Caco-2 (cell line): Measurements from ENCODE around the gene SH3D19. TPM values are rescaled to one million over a fixed set of nuclear protein-coding genes. Genes with fewer than 3 reads are reported as not detected.

Experiments
- BruUV-seq: library from RNA; stranded (reverse); fragments of 400-500 nt; replicated peaks from 2 replicates; lab custom pipeline; 2021; lab: Mats Ljungman, UMichigan
- CTCF ChIA-PET: fragments of 300-600 bp; sonication (Branson Sonifier 250); formaldehyde crosslinking; loops from one replicate; lab custom pipeline; 2022; ENCODE audit warnings: antibody characterized with exemption; lab: Charles Lee
- POLR2A ChIA-PET: fragments of 300-600 bp; sonication (Branson Sonifier 250); formaldehyde crosslinking; loops from one replicate; lab custom pipeline; 2022; ENCODE audit warnings: antibody characterized with exemption; lab: Charles Lee
- DNase-seq, 2 experiments: peaks; one replicate each; pipeline versions ENCODE4 v3.0.0 to v3.0.0-alpha.2; 2020 to 2022
- H3K27me3 ChIP-seq: replicated peaks from 2 replicates; pipeline ENCODE4 v1.6.0; 2011; ENCODE audit warnings: low read length; ENCODE audit not compliant: control insufficient read depth, insufficient read depth
- H3K36me3 ChIP-seq: 2 replicates; pipeline ENCODE4 v1.5.1; 2011; ENCODE audit warnings: low read length; ENCODE audit not compliant: control insufficient read depth, insufficient read depth
- H3K4me1 ChIP-seq: fragments of 250-450 bp; sonication (Bioruptor Pico); 2 replicates; pipeline ENCODE4 v1.5.1; 2020; ENCODE audit warnings: mild to moderate bottlenecking
- H3K4me3 ChIP-seq: 2 replicates; pipeline ENCODE4 v1.5.1; 2011; ENCODE audit warnings: low read depth, mild to moderate bottlenecking, control low read depth, low read length
- H3K9me3 ChIP-seq: fragments of 250-450 bp; sonication (Bioruptor Pico); 2 replicates; pipeline ENCODE4 v1.5.1; 2020; ENCODE audit warnings: mild to moderate bottlenecking, moderate library complexity
- H3K27ac Mint-ChIP-seq: one replicate; pipeline ENCODE4 v1.8.0; 2022; ENCODE audit warnings: mixed read lengths; ENCODE audit not compliant: unreplicated experiment
- H3K27me3 Mint-ChIP-seq: one replicate; pipeline ENCODE4 v1.8.0; 2022; ENCODE audit warnings: mixed read lengths; ENCODE audit not compliant: insufficient read depth, unreplicated experiment
- H3K36me3 Mint-ChIP-seq: one replicate; pipeline ENCODE4 v1.8.0; 2022; ENCODE audit warnings: mild to moderate bottlenecking, mixed read lengths; ENCODE audit not compliant: insufficient read depth, unreplicated experiment
- H3K4me1 Mint-ChIP-seq: one replicate; pipeline ENCODE4 v1.8.0; 2022; ENCODE audit warnings: low read depth, mixed read lengths; ENCODE audit not compliant: unreplicated experiment
- H3K4me3 Mint-ChIP-seq: one replicate; pipeline ENCODE4 v1.8.0; 2022; ENCODE audit warnings: mild to moderate bottlenecking, moderate library complexity, mixed read lengths; ENCODE audit not compliant: unreplicated experiment
- H3K9me3 Mint-ChIP-seq: one replicate; pipeline ENCODE4 v1.8.0; 2022; ENCODE audit warnings: mixed read lengths; ENCODE audit not compliant: unreplicated experiment
- intact Hi-C: fragments of 100-400 bp; cut with micrococcal nuclease; formaldehyde crosslinking; loops from one replicate; pipeline ENCODE4 v1.10.0; 2022; ENCODE audit not compliant: unreplicated experiment
- total RNA-seq: library from RNA; stranded (reverse); gene quantifications from 2 replicates; pipeline ENCODE4 v1.2.3, GENCODE V29; 2022
- TF ChIP-seq, protein P1 (sequence below), 2 experiments: fragments of 200-600 bp in 1 of 2; IDR thresholded peaks; 1 replicate in 1 of 2; 2 replicates in 1 of 2; pipeline versions ENCODE4 v1.5.1 to v1.8.0; 2011 to 2022; ENCODE audit warnings: antibody characterized with exemption in 1 of 2, control low read depth in 1 of 2, inconsistent platforms in 1 of 2, low read depth in 1 of 2, low read length in 1 of 2, mild to moderate bottlenecking in 1 of 2, moderate library complexity in 1 of 2; ENCODE audit not compliant: insufficient read depth in 1 of 2, severe bottlenecking in 1 of 2, unreplicated experiment in 1 of 2

The SH3D19 gene
- total RNA-seq, 1 experiment from 2014 or later: 57.8 TPM

DNA sequence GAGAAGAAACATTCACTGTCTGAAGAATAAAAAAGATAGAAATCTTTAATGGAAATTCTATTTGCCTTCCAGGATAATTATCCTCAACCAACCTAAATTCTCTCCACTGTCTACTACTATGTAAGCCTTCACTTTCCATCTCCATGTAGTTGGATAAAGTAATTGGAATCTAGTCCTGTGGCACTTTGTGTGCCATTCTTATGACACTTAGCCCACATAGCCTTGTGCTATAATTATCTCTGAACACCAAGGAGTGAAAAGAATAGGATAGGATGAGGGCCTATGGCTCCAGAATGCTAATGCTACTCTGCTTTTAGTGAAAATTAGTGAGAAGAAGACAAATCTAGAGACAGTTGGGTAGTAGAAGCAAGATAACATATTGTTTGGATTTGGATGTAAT is 28.2 kb downstream of the SH3D19 start:
- DNase-seq: no peak
- no TSS peak for BruUV-seq
- H3K27me3 ChIP-seq: no peaks in the 10 kb centered on the region
- no peaks in the 10 kb centered on the region for H3K9me3 ChIP-seq
- no peak overlapping the region for H3K27ac Mint-ChIP-seq
- H3K36me3 ChIP-seq: no peaks in the 10 kb centered on the region
- no peak overlapping the region for H3K4me3 Mint-ChIP-seq
- peaks cover 29% of the 10 kb centered on the region for H3K4me1 Mint-ChIP-seq
- TF ChIP-seq, protein P1, sequence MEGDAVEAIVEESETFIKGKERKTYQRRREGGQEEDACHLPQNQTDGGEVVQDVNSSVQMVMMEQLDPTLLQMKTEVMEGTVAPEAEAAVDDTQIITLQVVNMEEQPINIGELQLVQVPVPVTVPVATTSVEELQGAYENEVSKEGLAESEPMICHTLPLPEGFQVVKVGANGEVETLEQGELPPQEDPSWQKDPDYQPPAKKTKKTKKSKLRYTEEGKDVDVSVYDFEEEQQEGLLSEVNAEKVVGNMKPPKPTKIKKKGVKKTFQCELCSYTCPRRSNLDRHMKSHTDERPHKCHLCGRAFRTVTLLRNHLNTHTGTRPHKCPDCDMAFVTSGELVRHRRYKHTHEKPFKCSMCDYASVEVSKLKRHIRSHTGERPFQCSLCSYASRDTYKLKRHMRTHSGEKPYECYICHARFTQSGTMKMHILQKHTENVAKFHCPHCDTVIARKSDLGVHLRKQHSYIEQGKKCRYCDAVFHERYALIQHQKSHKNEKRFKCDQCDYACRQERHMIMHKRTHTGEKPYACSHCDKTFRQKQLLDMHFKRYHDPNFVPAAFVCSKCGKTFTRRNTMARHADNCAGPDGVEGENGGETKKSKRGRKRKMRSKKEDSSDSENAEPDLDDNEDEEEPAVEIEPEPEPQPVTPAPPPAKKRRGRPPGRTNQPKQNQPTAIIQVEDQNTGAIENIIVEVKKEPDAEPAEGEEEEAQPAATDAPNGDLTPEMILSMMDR (IDR thresholded peaks at IDR 0.05; ENCODE audit: insufficient read depth in 1 of 2, low read depth in 1 of 2, low read length in 1 of 2, severe bottlenecking in 1 of 2, unreplicated experiment in 1 of 2): no peak
- H3K4me3 ChIP-seq: no peak overlapping the region
- POLR2A ChIA-PET: no interaction called here
- H3K36me3 Mint-ChIP-seq: peaks cover 20% of the 10 kb centered on the region
- intact Hi-C loops: no loop called here
- no peaks in the 10 kb centered on the region for H3K27me3 Mint-ChIP-seq
- H3K9me3 Mint-ChIP-seq: no peaks in the 10 kb centered on the region
- CTCF ChIA-PET: no interaction called here
- H3K4me1 ChIP-seq: peaks cover 8% of the 10 kb centered on the region; the same call in 1 of the 2 replicates

DNA sequence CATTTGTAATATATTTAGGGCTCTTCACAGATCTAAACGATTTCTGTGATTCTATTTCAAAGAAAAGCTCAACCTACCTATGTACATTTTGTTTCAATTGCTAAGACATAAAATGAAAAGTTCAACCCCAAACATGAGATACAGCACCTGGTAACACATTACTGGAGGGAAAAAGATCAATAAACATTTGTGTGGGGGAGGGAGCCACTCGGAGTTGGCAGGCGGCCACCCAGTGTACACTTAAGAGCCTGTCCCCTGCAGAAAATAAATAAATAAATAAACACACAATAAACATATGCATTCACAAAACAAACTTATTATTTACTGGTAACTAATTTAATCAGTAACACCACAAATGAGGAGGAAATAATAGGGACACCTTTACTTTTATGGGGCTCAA is 29.2 kb downstream of the SH3D19 start:
- Histone ChIP-seq H3K4me1 (peaks cover 8% of the 10 kb centered on the region; the same call in 1 of the 2 replicates), H3K36me3 (no peaks in the 10 kb centered on the region), H3K9me3 (no peaks in the 10 kb centered on the region), H3K27me3 (no peaks in the 10 kb centered on the region), H3K4me3 (no peak overlapping the region)
- Mint-ChIP-seq H3K9me3 (peaks cover 2% of the 10 kb centered on the region), H3K36me3 (peaks cover 15% of the 10 kb centered on the region), H3K27ac (no peak overlapping the region), H3K27me3 (no peaks in the 10 kb centered on the region), H3K4me3 (no peak overlapping the region), H3K4me1 (peaks cover 29% of the 10 kb centered on the region)
- CTCF ChIA-PET: no interaction called here
- POLR2A ChIA-PET: no interaction called here
- BruUV-seq: no TSS peak
- intact Hi-C loops: no loop called here
- TF ChIP-seq, protein P1 (IDR thresholded peaks at IDR 0.05; ENCODE audit: insufficient read depth in 1 of 2, low read depth in 1 of 2, low read length in 1 of 2, severe bottlenecking in 1 of 2, unreplicated experiment in 1 of 2): no peak
- DNase-seq: no peak

DNA sequence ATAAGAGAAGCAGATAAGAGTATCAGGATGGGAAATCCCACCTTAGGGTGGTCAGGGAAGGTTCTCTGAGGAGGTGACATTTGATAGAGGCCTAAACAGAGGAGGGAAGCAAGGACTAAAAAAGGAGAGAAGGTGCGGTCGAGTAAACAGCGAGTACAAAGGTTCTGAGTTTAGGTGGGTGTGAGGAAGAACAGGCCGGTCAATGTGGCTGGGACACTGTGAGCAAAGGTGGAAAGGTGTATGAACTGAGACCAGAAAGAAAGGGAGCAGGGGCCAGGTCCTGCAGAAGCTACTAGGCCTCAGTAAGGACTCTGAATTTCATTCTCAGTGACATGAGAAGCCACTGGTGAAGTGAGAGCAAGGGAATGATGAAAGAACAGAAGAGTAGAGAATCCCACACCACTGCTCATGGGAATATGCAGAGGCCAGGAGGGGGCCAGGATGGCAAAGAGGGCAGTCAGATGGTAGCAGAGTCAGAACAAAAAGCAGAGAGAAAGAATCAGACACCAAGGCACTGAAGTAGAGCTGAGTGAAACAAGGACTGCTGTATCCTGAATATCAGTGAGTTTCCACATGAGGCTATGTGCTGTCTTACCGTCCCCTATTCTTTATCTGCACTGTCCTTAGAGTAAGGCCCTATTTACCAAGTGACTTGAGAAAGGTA is 30.4 kb downstream of the SH3D19 start:
- peak overlapping the region; percentile 62 for H3K27ac Mint-ChIP-seq
- Histone ChIP-seq H3K27me3 (no peaks in the 10 kb centered on the region), H3K4me3 (no peak overlapping the region), H3K36me3 (no peaks in the 10 kb centered on the region), H3K9me3 (no peaks in the 10 kb centered on the region), H3K4me1 (peaks cover 8% of the 10 kb centered on the region; the same call in 1 of the 2 replicates)
- H3K36me3 Mint-ChIP-seq: peaks cover 27% of the 10 kb centered on the region
- TF ChIP-seq, protein P1 (IDR thresholded peaks at IDR 0.05; ENCODE audit: insufficient read depth in 1 of 2, low read depth in 1 of 2, low read length in 1 of 2, severe bottlenecking in 1 of 2, unreplicated experiment in 1 of 2): no peak
- H3K27me3 Mint-ChIP-seq: no peaks in the 10 kb centered on the region
- POLR2A ChIA-PET: no interaction called here
- no TSS peak for BruUV-seq
- H3K4me1 Mint-ChIP-seq: peaks cover 29% of the 10 kb centered on the region
- CTCF ChIA-PET: no interaction called here
- H3K4me3 Mint-ChIP-seq: no peak overlapping the region
- no peak for DNase-seq
- intact Hi-C loops: loop anchor here (1.0 kb wide), 1 partner anchor 67 kb away; no protein-coding TSS in a partner anchor
- H3K9me3 Mint-ChIP-seq: peaks cover 12% of the 10 kb centered on the region
